Smooth muscle cell (in vitro differentiated cells): ENCODE results near the gene TMEM26. TPM values are rescaled to one million over a fixed set of nuclear protein-coding genes. Genes with fewer than 3 reads are reported as not detected.

Experiments used
- DNase-seq: peaks from one replicate; lab custom pipeline; 2025; ENCODE audit not compliant: unreplicated experiment; lab: John Stamatoyannopoulos, UW
- H2AFZ ChIP-seq: fragments of 200-600 bp; sonication (generic); 2 replicates; pipeline ENCODE4 v1.6.0; 2016; ENCODE audit warnings: antibody characterized with exemption, low read depth, mild to moderate bottlenecking
- H3F3A ChIP-seq: fragments of 200-600 bp; sonication (generic); 2 replicates; pipeline ENCODE4 v1.6.0; 2017; ENCODE audit warnings: antibody characterized with exemption, low read depth
- H3K27ac ChIP-seq: fragments of 200-600 bp; sonication (generic); 2 replicates; pipeline ENCODE4 v1.5.1; 2016; ENCODE audit warnings: low read depth, mild to moderate bottlenecking
- H3K27me3 ChIP-seq: fragments of 200-600 bp; sonication (generic); 2 replicates; pipeline ENCODE4 v1.6.1; 2016; ENCODE audit warnings: low read depth, mild to moderate bottlenecking
- H3K36me3 ChIP-seq: fragments of 200-600 bp; sonication (generic); 2 replicates; pipeline ENCODE4 v1.5.1; 2016; ENCODE audit warnings: low read depth
- H3K4me1 ChIP-seq: fragments of 200-600 bp; sonication (generic); 2 replicates; pipeline ENCODE4 v1.5.1; 2016; ENCODE audit warnings: low read depth
- H3K4me2 ChIP-seq: fragments of 200-600 bp; sonication (generic); 2 replicates; pipeline ENCODE4 v1.6.0; 2016; ENCODE audit warnings: mild to moderate bottlenecking
- H3K4me3 ChIP-seq: fragments of 200-600 bp; sonication (generic); 2 replicates; pipeline ENCODE4 v1.5.1; 2016; ENCODE audit warnings: mild to moderate bottlenecking
- H3K79me2 ChIP-seq: fragments of 200-600 bp; sonication (generic); 2 replicates; pipeline ENCODE4 v1.6.0; 2016; ENCODE audit warnings: low read depth, mild to moderate bottlenecking
- H3K9ac ChIP-seq: fragments of 200-600 bp; sonication (generic); 2 replicates; pipeline ENCODE4 v1.6.0; 2016; ENCODE audit warnings: low read depth
- H3K9me3 ChIP-seq: fragments of 200-600 bp; sonication (generic); replicated peaks from 2 replicates; pipeline ENCODE4 v1.5.1; 2016; ENCODE audit warnings: low read depth
- H4K20me1 ChIP-seq: fragments of 200-600 bp; sonication (generic); 2 replicates; pipeline ENCODE4 v1.6.0; 2016; ENCODE audit warnings: low read depth
- WGBS: methylation state at CpG from one replicate; pipeline ENCODE4 v1.1.7; 2016; ENCODE audit warnings: low lambda C conversion rate; 5-methylcytosine and 5-hydroxymethylcytosine counted together
- polyA plus RNA-seq: library from polyadenylated mRNA; unstranded; fragments of >200 nt; fragmentation: Nextera tagmentation; extraction: Ambion mirVana; gene quantifications from 2 replicates; pipeline ENCODE4 v1.2.1, GENCODE V29; 2016
- total RNA-seq: library from RNA; depleted of rRNA; stranded (reverse); fragments of >200 nt; gene quantifications from 2 replicates; pipeline ENCODE4 v1.2.3, GENCODE V29; 2014
- TF ChIP-seq, protein P1 (sequence below): fragments of 200-600 bp; sonication (generic); IDR thresholded peaks from 2 replicates; pipeline ENCODE4 v1.5.1; 2017; ENCODE audit warnings: borderline replicate concordance, mild to moderate bottlenecking, antibody characterized with exemption; ENCODE audit not compliant: insufficient read depth, poor library complexity, severe bottlenecking

TMEM26 gene
- total and polyA plus RNA-seq, 2 experiments from 2014 or later, result not detected

- H3K4me2 ChIP-seq, result peak overlapping the region; percentile 60
- H2AFZ ChIP-seq, result no peak overlapping the region
- no peaks in the 10 kb centered on the region for H3K4me1 ChIP-seq
- H3K27me3 ChIP-seq, result peaks cover 9% of the 10 kb centered on the region
- H3K36me3 ChIP-seq, result no peaks in the 10 kb centered on the region
- H4K20me1 ChIP-seq, result no peaks in the 10 kb centered on the region
- 27% methylated on average over 3 of the region's 3 CpGs for WGBS
- H3F3A ChIP-seq, result no peaks in the 10 kb centered on the region
- no peak overlapping the region for H3K4me3 ChIP-seq
- TF ChIP-seq, protein P1, sequence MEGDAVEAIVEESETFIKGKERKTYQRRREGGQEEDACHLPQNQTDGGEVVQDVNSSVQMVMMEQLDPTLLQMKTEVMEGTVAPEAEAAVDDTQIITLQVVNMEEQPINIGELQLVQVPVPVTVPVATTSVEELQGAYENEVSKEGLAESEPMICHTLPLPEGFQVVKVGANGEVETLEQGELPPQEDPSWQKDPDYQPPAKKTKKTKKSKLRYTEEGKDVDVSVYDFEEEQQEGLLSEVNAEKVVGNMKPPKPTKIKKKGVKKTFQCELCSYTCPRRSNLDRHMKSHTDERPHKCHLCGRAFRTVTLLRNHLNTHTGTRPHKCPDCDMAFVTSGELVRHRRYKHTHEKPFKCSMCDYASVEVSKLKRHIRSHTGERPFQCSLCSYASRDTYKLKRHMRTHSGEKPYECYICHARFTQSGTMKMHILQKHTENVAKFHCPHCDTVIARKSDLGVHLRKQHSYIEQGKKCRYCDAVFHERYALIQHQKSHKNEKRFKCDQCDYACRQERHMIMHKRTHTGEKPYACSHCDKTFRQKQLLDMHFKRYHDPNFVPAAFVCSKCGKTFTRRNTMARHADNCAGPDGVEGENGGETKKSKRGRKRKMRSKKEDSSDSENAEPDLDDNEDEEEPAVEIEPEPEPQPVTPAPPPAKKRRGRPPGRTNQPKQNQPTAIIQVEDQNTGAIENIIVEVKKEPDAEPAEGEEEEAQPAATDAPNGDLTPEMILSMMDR, result no peak
- no peak overlapping the region for H3K27ac ChIP-seq
- H3K9ac ChIP-seq, result no peak overlapping the region
- H3K79me2 ChIP-seq, result no peaks in the 10 kb centered on the region
- DNase-seq, result no peak
- H3K9me3 ChIP-seq, result no peaks in the 10 kb centered on the region
These were observed 22.3 kb upstream of the TMEM26 start for GRCh38 chr10:61475449-61475873.

DNA sequence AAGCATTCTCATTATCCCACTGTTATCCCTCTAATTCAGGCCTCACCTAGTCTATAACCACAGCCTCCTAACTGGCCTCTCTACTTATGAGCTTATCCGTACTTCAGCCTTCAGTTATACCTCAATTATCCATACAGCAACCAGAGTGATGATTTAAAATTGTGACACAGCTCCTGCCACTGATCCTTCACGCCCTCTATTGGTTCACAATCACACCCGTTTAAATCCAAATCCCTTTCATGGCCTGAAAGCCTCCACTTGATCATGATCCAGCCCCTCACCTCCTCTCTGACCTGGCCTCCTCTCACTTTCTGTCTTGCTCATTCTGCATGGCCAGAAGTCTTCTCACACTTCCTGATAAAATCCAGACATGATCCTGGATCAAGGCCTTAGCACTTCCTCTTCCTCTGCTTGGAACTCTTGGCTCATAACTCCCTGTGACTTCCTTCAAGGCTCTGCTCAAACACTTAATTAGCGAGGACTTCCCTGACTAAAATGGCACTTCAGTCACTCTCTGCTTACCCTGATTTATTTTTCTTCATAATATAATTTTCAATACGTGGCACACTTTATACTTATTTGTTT is 19.0 kb upstream of the TMEM26 start:
- H3K9ac ChIP-seq, result no peak overlapping the region
- no peaks in the 10 kb centered on the region for H3F3A ChIP-seq
- no peaks in the 10 kb centered on the region for H3K4me1 ChIP-seq
- H4K20me1 ChIP-seq, result no peaks in the 10 kb centered on the region
- no peak overlapping the region for H3K27ac ChIP-seq
- peak overlapping the region; percentile 12 for H2AFZ ChIP-seq
- no peaks in the 10 kb centered on the region for H3K9me3 ChIP-seq
- no peaks in the 10 kb centered on the region for H3K79me2 ChIP-seq
- 60% methylated on average over 5 of the region's 5 CpGs for WGBS
- TF ChIP-seq, protein P1, result no peak
- no peaks in the 10 kb centered on the region for H3K36me3 ChIP-seq
- H3K4me3 ChIP-seq, result no peak overlapping the region
- DNase-seq, result no peak
- H3K4me2 ChIP-seq, result no peak overlapping the region
- no peaks in the 10 kb centered on the region for H3K27me3 ChIP-seq

DNA sequence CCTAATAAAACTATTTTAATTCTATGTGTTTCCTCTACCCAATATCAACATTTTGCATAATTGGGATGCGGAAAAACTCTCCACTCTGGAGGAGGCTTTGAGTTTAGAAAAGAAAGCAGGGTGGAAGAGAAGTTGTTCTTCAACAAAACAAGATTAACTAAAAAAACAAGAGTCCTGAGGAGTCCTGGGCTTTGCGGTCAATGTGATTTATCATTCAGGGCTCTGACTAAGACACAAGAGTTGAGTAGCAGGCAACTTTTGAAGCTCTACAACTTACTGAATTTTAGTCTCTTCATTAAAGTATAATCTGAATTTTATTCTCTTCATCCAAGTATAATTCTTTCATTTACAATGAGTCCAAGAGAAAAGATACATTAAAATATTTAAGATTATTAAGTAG is 18.3 kb upstream of the TMEM26 start:
- Histone ChIP-seq H3F3A (no peaks in the 10 kb centered on the region), H4K20me1 (no peaks in the 10 kb centered on the region), H2AFZ (no peak overlapping the region), H3K9me3 (no peaks in the 10 kb centered on the region), H3K36me3 (no peaks in the 10 kb centered on the region), H3K27me3 (no peaks in the 10 kb centered on the region), H3K4me3 (no peak overlapping the region), H3K9ac (no peak overlapping the region), H3K79me2 (no peaks in the 10 kb centered on the region), H3K4me1 (no peaks in the 10 kb centered on the region), H3K4me2 (no peak overlapping the region), H3K27ac (no peak overlapping the region)
- TF ChIP-seq, protein P1, result no peak
- WGBS, result 85% methylated on average over 2 of the region's 2 CpGs
- no peak for DNase-seq

DNA sequence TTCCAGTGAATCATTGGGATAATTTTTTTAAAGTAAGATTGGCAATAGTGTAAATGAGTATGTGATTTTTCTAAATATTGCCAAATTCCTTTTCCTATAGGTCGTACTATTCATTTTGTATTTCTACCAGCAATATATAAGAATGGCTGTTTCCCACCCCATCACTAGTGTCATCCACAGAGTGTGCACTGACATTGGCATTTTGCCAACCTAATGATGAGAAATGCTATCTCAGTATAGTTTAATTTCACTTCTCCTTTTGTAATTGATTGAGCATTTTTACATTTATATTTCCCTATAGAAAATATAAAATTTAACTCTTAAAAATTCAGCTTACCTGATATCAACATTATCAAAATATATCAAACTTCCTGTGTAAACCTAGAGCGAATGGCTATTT is 17.6 kb upstream of the TMEM26 start:
- Histone ChIP-seq H3K36me3 (no peaks in the 10 kb centered on the region), H3K4me3 (no peak overlapping the region), H3K9ac (no peak overlapping the region), H3F3A (no peaks in the 10 kb centered on the region), H3K4me1 (no peaks in the 10 kb centered on the region), H4K20me1 (no peaks in the 10 kb centered on the region), H3K79me2 (no peaks in the 10 kb centered on the region), H3K27me3 (no peaks in the 10 kb centered on the region), H3K9me3 (no peaks in the 10 kb centered on the region), H3K4me2 (no peak overlapping the region), H2AFZ (no peak overlapping the region), H3K27ac (no peak overlapping the region)
- TF ChIP-seq, protein P1, result no peak
- WGBS, result 94% methylated on average over 2 of the region's 2 CpGs
- DNase-seq, result no peak
